NCI-H146 (cell line): ENCODE data around the gene ZNF232.
"Not testable (repeated sequence)": the region's sequence is repeated elsewhere in the genome, so short reads cannot be mapped to it uniquely, and the experiment has no call there.

Source experiments
- DNase-seq: peaks from one replicate; lab custom pipeline; 2025; lab: John Stamatoyannopoulos, UW

ZNF232 gene

DNA sequence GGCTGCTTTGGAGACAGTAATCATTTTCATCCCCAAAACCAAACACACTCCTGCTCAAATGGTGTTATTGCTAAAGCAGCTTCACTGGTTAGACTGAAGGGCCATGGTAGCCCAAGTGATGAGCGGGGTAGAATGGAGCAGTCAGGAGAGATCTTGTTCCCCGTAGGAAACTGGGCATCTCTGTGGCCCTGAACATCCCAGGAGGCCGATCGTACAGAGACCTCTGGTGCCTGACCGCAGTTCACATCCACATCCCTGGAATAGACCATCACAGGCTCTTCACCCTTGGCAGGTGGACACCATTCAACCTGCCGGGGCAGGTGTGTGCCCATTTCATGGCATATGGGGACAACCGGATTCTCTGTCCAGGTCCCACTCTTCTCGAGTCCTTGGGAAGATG, 18.1 kb upstream of the ZNF232 start:
- DNase-seq: not testable (repeated sequence)

DNA sequence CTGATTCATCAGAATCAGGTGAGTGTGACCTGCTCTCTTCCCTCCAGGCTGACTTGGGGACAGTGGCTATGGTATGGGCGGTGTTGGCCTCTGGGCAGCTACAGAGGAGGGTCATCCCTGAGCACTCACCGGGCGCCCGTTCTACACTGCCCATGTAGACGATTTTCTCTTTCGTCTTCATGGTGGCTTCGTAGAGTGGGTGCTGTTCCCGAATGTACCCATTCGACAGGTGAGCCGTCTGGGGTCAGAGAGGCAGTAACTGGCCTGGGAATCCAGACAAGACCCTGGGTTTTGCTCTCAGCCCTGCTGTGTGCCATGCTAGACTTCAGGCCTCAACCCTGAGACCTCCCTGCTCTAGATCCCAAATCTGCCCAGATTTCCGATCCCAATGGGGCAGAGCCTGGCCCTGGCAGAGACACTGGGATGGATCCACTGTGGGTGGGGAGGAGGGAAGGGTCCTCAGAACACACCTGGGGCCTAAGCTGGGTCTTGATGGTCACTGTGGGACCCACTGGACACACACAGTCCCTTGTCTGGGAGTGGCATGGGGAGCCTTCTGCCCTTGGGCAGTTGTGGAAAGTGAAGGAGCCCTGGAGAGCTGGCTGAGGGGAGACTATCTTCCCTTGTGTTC, 17.3 kb upstream of the ZNF232 start:
- no peak for DNase-seq

DNA sequence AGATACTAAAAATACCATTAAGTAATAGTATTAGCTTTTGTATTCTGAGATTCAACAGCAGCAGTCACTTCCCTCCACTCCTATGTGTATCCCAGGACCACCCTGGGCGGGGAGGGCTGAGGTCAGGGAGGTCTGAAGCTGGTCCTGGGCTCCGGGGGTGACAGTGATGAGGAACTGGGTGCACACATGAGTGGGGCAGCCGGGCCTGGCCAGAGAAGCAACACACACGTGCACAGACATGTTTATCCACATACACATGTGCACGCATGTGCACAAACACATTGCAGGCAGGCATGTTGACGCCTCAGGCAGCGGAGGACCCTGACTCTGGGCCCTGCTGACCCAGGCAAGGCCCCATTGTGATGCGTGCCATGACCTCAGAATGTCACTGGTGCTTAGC, 16.7 kb upstream of the ZNF232 start:
- DNase-seq: not testable (repeated sequence)

DNA sequence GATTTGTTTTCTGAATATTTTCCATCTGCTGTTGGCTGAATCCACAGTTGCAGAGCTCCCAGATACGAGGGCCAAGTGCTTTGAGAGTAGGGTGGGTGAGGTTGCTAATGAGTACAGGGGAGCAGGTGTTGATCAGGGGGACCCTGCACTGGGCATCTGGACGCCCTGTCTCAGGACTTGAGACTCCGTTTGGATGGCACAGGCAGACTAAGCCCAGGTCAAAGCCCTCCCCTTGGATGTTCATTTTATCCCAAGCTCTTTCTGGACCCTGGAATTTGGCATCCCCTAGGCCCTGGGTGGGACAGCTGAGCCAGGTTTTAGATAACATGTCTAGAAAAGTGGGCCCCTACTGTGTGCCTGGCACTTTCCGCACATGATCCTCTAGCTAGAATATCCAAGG, 16.2 kb upstream of the ZNF232 start:
- no peak for DNase-seq

DNA sequence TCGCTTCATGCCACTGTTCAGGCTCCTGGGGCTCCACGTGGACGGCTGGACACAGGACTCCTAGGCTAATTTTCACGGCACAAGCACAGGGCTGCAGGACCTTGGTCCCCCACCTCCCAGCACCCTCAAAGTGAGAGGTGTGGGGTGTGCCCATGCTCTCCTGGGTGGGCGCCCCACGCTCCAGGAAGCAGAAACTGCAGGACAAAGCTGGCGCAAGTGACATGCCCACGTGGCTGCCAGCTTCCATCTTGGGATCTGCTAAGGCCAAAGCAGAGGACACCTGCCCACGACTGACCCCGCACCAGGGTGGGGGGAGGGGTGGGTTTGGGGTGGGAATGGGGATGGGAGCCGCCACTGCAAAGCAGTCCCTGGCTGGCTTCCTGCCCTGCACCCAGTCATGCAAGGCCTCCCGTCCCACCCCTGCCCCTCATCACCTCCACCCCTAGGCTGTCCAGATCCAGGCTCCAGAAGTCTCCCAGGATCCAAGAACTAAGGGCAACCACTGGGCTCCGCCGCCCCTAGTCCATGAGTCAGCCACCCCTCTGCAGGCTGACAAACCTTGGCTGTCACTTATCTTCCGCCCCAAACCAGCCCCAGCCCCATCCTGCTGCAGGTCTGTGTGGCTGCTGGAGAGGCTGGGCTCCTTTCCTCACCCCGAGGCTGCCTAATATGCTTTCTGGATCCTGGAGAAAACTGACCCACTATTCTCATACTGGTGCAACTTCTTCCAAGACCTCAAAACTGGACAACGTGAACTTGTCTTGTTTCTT, 15.2 kb upstream of the ZNF232 start:
- no peak for DNase-seq

DNA sequence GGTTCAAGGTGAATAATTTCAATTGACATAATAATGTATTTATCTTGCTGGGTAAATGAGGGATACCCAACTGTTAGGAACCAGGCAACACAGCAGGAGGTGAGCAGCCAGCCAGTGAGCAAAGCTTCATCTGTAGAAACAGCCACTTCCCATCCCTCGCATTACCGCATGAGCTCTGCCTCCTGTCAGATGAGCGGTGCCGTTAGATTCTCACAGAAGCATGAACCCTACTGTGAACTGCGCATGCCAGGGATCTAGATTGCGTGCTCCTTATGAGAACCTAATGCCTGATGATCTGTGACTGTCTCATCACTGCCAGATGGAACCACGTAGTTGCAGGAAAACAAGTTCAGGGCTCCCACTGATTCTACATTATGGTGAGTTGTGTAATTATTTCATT, 13.2 kb upstream of the ZNF232 start:
- DNase-seq: peak; percentile 54

DNA sequence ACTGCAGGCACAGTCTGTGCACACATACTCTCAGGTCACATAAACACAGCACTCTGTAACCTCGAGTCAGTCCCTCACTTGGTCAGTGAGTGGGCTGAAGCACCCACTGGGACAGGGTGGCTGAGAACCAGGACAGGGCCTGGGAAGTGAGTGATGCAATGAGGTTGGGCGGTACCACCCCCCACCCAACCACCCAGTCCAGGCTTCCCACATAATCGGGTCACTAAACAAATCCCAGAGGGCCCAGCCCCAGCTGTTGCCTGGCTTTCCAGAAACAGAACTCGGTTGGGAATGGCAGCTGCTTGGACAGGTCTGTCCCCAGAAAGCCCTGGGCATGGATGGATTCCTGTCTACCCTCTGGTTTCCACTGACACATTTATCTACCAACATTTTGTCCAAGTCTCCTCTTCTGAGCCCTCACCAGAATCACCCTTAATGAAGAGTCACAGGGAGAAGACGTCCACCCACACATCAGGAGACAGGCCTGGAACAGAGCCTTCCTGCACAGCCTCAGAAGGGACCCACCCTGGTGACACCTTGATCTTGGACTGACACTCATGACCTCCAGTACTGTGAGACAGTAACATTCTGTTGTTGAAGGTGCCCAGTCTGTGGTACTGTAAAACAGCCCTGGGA, 12.6 kb upstream of the ZNF232 start:
- not testable (repeated sequence) for DNase-seq

DNA sequence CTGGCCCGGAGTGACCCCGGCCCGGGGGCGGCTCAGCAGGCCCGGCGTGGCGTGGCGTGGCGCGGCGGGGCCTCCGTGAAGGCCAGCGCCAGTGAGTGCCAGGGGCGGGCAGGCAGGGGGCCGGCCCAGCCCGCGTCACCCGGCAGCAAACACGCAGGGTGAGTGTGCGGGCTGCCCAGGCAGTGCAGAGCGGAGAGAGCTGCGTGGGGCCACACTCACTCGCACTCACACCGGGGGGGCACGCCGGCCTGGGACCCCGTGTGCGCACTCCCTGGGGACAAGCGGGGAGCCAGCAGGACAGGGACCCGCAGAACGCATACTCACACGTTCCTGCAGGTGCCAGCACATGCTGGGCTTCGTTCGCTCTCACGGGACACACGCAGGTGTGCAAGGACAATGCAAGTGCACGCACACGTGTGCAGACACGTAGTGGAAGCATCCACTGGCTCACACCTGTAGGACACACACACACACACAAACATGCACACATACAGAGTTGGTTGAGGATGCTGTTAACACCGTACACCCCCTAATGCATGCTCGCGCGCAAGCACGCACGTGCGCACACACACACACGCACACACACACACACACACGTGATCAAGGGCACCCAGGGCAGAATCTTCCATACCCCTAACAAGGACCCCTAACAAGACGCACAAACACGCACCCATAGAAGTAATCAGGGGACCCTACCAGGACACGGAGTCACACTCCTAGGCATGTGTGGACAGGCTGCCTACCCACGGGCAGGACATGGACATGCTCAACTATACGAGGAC, 11.9 kb upstream of the ZNF232 start:
- DNase-seq: peak; percentile 14

DNA sequence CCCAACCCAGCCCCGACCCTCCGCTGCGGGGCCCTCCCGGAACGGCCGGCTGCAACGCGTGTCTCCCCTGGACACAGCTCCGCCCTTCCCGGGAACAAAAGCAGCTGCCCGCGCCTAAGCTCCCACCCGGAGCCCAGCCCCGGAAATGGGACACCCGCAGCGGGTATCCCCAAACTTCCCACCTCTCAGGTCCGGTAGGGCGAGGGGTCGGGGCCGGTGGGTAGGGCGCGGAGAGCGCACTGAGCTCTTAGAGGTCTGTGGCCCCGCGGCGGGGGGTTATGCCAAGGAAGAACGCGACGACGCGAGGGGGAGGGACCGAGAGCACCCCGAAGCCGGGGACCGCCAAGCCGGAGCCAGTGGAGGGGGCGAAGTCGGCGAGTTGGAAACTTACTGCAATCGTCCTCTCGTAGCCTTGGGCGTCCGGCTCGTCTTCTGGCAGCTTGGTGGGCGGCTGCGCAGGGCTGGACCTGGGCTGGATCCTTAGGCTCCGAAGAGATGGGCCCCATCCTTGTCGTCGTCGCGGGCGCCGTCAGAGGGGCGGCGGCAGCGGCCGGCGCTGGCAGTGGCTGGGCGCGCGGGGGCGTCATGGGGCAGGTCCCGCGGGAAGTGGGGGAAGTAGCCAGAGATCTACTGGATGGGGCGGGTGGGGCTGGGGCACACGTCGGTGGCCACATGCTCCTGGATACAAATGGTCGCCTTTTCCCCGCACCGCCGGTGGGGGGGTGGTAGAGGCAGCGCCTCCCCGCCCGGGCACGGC, 11.1 kb upstream of the ZNF232 start:
- peak; percentile 42 for DNase-seq

DNA sequence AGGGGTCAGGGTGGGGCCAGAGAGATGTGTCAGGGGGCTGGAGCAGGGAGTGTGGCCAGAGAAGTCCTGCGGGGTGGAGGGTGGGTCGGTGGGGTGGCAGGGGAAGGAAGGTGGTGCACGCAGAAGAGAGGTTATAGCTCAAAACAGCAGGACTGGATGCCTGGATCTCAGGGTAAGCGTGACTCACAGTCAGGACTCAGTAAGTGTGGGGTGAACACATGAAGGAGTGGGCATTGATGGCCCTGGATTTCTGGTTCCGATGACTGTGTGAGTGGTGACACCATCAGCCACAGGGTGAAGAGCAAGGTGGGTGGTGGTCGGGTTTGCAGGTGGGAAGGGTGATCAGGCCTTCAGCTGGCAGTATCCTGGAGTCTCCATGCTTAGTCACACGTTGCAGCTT, 10.4 kb upstream of the ZNF232 start:
- DNase-seq: not testable (repeated sequence)

DNA sequence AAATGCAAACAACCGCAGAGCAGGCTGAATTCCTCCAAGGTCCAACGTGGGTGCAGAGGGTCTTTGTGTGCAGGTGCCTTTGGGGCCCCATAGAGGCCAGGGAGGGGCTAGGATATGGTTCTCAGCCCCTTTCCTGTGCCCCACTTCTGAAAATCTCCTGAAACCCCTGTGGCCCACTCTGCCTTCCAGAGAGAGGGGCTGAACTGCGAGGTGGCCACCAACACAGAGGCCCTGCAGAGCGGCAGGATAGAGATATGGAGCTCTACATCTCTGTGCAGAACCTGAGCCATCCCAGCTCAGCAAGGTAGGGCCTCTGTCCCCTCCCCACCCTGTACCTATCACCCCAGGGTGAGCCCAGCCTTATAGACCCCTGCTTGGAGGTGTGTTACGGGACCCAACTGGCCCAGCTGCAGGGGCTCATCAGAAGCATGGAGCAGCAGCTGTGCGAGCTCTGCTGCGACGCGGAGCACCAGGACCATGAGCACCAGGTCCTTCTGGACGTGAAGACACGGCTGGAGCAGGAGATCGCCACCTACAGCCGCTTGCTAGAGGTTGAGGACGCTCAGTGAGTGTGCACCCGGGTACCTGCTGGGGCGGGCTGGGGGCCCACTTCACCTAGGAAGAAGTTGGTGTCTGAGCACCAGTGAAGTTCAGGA, 9.6 kb upstream of the ZNF232 start:
- no peak for DNase-seq

DNA sequence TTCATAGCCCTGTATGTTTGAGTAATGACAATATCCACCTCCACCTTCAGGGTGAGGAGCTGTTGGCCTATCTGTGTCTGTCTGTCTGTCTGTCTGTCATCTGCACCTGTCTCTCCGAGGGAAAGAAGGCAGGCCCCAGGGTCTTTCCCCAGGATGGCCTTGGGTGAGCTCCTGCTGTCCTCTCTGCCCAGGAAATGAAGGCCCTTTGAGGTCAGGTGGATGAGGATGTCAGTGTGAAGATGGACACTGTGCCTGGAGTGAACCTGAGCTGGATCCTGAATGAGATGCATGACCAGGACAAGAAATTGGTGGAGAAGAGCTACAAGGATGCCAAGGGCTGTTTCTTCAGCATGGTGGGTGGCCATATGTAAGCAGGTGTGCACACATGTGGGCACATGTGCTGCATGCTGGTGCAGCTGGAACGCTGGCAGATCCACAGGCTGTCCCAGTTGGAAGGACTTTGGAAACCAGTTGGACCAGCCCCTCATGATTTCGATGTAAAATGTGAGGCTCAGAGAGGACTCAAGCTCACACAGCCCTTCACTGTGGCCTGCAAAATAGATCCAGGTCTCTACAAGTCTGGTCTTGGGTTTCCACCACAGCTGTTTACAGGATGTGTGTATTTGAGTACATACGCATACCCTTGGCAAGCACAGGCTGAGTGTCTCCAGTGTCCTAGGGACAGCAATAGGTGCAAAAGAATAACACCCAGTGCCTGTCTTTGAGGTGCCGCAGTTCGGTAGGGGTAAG, 8.9 kb upstream of the ZNF232 start:
- DNase-seq: not testable (repeated sequence)

DNA sequence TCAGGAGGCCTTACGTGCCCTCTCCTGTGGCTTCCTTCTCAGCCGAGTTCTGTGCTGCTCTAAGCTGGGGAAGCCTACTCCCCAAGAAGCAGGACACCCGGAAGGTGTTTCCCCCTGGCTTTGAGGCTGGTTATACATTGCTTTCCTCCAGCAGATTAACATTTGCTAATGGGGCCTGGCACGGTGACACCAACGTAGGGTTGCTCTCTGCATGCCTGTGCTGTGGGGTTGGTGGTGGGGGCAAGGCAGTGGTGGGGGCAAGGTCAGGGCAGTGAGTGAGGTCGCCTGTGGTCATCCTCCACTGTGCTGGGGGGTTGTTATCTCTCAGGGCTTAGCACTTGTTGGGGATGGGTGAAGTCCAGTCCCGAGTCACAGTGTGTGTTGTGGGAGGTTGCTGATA, 8.4 kb upstream of the ZNF232 start:
- DNase-seq: no peak

DNA sequence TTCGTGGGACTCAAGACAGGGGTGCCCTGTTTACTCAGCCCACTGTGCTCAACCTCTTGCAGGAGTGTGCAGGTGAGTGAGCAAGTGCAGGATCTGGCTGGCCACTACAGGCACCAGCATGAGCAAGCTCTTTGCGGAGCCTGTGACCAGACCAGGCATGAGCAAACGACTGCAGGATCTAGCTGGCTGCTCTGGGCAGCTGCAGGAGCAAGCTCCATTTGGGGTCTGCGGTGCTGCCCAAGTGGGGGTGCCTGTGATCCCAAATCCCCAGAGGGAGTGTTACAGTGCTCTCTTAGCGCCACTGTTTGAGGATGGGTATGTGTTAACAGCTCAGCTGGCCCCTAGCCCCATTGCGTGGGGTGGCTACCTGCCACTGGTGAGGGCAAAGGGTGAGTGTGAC, 6.5 kb upstream of the ZNF232 start:
- DNase-seq: no peak

DNA sequence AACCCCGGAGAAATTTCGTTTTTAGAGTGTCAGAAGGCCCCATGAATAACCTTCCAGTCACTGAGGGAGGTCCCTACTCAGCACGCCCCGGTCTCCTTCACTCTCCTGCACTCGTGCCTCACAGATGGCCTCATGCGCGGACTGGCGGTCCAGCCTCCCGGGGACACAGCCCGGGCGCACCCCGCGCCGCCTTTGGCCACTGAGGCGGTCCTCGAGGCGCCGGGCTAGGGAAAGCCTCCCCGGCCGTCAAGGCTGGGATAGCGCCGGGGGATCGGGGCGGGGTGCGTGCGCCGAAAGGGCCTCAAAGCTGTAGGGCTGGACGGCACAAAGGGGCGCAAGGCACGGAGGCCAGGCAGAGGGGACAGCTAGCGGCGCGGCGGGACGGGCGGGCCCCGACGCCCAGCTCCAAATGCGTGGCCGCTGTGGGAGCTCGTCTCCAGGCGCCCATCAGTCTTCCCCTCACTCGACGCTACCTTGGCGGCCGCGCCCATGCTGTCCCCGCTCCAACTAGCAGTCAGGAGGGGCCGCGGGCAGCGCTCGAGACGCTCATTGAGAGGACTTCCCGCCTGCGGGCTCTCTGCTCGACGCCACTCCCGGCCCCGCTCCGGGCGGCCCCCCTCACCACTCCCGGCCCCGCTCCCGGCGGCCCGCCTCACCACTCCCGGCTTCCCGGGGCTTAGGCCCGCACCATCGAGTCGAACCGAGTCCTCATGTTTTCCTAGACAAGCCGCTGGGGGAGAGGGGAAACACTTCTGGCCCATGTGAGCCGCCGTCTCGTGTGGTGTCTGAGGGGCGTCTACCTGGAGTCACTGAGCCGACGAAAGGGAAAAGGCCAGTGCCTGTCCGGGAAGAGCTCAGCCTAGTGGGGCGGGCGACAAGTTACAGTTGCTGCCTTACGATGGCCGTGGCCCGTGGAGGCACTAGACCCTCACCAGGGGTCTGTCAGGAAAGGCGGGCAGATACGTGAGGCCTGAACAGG, 4.3 kb upstream of the ZNF232 start, which contains the start of gene USP6:
Gene USP6, plus strand, starts transcription at position 360 of the 979 bp plus-strand sequence. CDS start 14,336 bp downstream, outside the sequence.
- DNase-seq: no peak

DNA sequence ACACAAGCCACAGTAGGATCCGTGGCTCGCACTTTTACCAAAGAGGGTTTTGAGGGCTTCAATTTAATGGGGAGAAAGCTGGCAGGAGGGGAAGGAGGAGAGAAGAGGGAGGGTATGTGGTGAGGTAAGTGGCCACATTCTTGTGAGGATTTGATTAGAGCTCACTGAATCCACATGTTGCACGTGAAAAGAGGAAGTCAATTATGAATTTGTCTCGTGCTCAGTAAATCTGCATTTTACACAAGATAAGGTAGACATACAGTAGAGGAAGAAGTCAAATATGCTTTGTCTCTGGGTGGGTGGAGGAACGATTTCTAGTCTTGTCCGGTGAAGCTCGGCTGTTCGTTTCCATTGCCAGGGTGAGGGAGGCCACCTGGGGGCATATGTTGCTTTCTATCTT, 862 bp downstream of the ZNF232 start:
- no peak for DNase-seq

DNA sequence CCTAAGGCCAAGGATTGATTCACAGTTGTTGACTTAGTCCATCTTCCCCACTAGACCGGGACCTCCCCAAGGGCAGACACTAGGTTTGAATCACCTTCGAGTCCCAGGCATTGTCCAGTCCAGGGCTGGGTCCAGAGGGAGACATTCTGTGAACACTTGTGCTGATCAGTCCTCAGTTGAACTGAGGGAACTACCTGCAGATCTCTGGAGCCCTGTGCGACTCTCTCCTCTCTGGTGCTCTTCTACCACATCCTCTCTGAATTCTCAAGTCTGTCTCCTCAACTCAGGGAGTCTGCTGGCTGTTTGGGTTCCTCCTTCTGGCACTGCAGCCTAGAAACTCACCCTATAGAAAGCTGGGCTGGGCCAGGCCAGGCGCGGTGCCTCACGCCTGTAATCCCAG, 10.8 kb downstream of the ZNF232 start:
- DNase-seq: no peak

DNA sequence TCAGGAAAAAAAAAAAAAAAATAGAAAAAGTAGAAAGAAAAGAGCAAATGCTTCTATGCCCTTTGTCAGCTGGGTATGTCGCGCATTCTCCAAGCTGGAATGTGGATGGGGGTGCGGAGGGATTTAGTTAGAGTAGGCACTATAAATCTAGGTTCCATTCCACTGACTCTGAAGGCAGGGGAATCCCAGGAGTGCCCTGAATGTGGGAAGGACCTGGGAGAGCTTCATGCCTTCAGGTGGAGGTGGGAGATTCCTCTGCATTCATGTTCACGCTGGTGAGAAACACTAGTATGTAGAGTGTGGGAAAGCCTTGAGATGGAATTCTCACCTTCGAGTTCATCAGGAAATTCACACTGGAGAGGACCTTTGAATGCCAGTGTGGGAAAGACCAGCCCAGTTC, 12.4 kb downstream of the ZNF232 start:
- DNase-seq: no peak
